Peyer's patch (tissue), 4 donors: Measurements from ENCODE around the gene ASPM.

ENCODE experiments used
- POLR2A ChIP-seq, 2 donors: fragments of 450-650 bp; IDR thresholded peaks; one replicate each; pipeline ENCODE4 v1.5.1; 2017; ENCODE audit warnings: antibody characterized with exemption in 2 of 2, mild to moderate bottlenecking in 2 of 2, moderate library complexity in 2 of 2
- TF ChIP-seq, protein P1 (sequence below), 6 experiments: fragments of 450-650 bp in 4 of 6; fragments of 200-600 bp in 2 of 6; sonication (generic) in 1 of 6; IDR thresholded peaks; one replicate each; pipeline ENCODE4 v1.5.1; 2017 to 2019; ENCODE audit warnings: antibody characterized with exemption in 6 of 6, mild to moderate bottlenecking in 3 of 6, moderate library complexity in 1 of 6

DNA sequence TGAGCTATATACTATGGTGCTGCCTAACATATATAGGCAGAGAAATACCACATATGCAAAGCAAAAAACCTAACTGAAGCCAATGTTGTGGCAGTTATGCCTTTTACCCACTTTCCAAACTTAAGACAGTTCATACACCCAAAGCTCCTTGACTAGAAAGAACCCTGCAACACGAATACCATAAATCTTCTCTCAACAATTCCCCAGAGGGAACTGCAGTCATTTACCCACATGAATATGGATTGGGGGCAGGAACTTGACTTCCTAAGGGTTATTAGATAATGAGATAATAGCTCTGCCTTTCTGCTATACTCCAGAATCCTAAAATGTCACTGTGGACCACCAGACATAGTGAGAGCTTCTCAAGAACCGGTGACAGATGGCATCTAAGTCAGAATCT lies 2.9 kb upstream of the ASPM start:
- TF ChIP-seq, protein P1, sequence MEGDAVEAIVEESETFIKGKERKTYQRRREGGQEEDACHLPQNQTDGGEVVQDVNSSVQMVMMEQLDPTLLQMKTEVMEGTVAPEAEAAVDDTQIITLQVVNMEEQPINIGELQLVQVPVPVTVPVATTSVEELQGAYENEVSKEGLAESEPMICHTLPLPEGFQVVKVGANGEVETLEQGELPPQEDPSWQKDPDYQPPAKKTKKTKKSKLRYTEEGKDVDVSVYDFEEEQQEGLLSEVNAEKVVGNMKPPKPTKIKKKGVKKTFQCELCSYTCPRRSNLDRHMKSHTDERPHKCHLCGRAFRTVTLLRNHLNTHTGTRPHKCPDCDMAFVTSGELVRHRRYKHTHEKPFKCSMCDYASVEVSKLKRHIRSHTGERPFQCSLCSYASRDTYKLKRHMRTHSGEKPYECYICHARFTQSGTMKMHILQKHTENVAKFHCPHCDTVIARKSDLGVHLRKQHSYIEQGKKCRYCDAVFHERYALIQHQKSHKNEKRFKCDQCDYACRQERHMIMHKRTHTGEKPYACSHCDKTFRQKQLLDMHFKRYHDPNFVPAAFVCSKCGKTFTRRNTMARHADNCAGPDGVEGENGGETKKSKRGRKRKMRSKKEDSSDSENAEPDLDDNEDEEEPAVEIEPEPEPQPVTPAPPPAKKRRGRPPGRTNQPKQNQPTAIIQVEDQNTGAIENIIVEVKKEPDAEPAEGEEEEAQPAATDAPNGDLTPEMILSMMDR (IDR thresholded peaks at IDR 0.05): no peak
- TF ChIP-seq POLR2A (IDR thresholded peaks at IDR 0.05): no peak
